ENCODE measurements around the gene INO80. TPM values are rescaled to one million over a fixed set of nuclear protein-coding genes. Genes with fewer than 3 reads are reported as not detected.

INO80 gene
- 10 to 100 TPM; 22.3 to 44.3 (median 31.1) TPM for total RNA-seq

GRCh38 chr15:41116116-41116961, at the start of gene INO80:
TSS of gene INO80 (minus strand) at chr15:41116280. CDS start at chr15:41096310, 19,970 bp downstream.
- 1 to 2% methylated on average over 36 to 57 of the region's 64 CpGs for WGBS, 2 donors
- H3K4me3 ChIP-seq (ENCODE audit: low read depth, poor library complexity, severe bottlenecking): peak within 1 kb of the TSS; percentile 83
- no peak for TF ChIP-seq CTCF (IDR thresholded peaks at IDR 0.05)
- intact Hi-C loops (cut with DNase I; ENCODE audit: low total_unique reads): no loop called here
- DNase-seq (ENCODE audit: low spot score in 2 of 2): peak; percentile 98 to 99

DNA sequence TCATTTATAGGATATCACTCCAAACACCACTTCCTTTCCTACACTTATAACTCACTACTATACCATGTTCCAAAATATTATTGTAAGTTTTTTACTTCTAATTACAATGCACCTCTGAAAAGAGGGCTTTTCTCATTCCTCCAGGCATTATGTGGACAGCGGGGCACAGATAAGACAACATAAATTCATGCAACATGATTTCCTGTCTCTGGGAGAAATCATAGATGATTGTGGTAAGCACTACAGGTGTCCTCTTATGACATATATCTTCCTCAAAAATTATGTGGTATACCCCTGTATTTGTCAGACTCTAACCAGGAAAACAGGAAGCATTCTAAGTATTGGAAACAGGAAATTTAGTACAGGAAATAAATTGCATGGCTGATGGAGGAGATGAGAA, 45.7 kb upstream of the INO80 start:
- TF ChIP-seq CTCF (IDR thresholded peaks at IDR 0.05): no peak
- no peak overlapping the region for H3K4me3 ChIP-seq (ENCODE audit: low read depth, poor library complexity, severe bottlenecking)
- DNase-seq (ENCODE audit: low spot score in 2 of 2): no peak
- WGBS, 2 donors: 77 to 82% methylated on average over 1 of the region's 1 CpG
- intact Hi-C loops (cut with DNase I; ENCODE audit: low total_unique reads): no loop called here

DNA sequence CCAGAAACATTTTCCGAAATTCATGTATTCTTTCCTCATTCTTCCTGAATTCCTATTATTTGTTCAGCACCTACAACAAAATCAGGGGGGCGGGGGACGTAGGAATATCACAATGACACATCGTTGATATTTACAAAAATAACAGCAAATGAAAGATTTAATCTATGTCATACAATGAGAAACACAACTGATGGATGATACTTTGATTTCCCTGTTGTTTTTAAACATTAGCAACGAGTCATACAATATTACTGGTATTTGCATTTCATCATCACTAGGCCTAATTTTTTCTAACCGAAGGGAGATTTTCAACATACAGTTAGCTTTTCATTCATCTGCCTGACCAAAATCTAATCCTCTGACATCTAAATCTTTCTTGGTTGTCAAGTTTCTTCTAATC, 45.3 kb upstream of the INO80 start:
- 79 to 82% methylated on average over 6 of the region's 6 CpGs for WGBS, 2 donors
- TF ChIP-seq CTCF (IDR thresholded peaks at IDR 0.05) (no peak), POLR2A (IDR thresholded peaks at IDR 0.05) (no peak)
- no peak overlapping the region for H3K4me3 ChIP-seq (ENCODE audit: low read depth, poor library complexity, severe bottlenecking)
- intact Hi-C loops (cut with DNase I; ENCODE audit: low total_unique reads): no loop called here
- DNase-seq (ENCODE audit: low spot score in 2 of 2): no peak

DNA sequence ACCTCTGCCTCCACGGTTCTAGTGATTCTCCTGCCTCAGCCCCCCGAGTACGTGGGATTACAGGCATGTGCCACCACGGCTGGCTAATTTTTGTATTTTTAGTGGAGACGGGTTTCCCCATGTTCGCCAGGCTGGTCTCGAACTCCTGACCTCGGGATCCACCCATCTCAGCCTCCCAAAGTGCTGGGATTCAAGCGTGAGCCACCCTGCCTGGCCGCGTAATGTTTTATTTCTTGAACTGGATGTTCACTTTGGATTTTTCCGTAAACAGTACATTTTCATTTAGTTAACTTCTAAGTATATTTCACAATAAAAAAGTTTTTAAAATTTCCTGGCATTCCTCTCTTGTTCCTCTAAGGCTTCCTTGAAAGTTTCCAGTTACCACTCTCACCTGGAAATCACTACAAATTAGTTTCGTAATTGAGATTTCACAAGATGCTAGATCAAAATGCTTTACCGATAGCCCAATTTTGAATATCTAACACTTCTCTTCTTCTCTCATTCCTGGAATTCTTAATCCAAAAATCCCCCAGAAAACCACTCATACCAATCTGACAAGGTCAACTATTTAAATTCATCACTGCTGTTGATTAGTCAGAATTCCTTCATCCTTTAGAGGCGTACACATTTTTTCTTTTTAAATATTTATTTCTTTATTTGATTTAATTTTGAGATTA, 44.7 kb upstream of the INO80 start:
- TF ChIP-seq POLR2A (IDR thresholded peaks at IDR 0.05): no peak
- no peak for TF ChIP-seq CTCF (IDR thresholded peaks at IDR 0.05)
- H3K4me3 ChIP-seq (ENCODE audit: low read depth, poor library complexity, severe bottlenecking): no peak overlapping the region
- intact Hi-C loops (cut with DNase I; ENCODE audit: low total_unique reads): no loop called here
- no peak for DNase-seq (ENCODE audit: low spot score in 2 of 2)
- WGBS, 2 donors: 85 to 87% methylated on average over 15 of the region's 15 CpGs

DNA sequence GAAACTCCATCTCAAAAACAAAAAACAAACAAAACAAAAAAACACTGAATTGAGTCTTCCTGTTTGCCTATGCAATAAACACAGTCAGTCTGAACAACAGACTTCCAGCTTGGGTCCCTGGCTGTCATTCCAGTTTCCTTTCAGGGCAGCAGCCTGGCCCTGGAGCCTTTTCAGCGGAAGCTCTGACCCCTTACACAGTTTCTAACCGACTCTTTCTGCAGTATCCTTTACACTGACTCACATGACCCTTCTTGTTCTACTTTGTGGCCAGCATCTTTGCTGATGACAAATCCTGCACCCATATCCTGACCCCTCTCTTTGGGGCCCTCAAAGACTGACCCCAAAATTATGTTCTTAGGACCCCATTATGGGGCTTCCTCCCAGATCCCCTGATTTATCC, 38.3 kb upstream of the INO80 start:
- DNase-seq (ENCODE audit: low spot score in 2 of 2): no peak
- no peak for TF ChIP-seq CTCF (IDR thresholded peaks at IDR 0.05)
- TF ChIP-seq POLR2A (IDR thresholded peaks at IDR 0.05): no peak
- WGBS, 2 donors: 66 to 76% methylated on average over 2 of the region's 2 CpGs
- intact Hi-C loops (cut with DNase I; ENCODE audit: low total_unique reads): no loop called here
- H3K4me3 ChIP-seq (ENCODE audit: low read depth, poor library complexity, severe bottlenecking): no peak overlapping the region
